Lung (tissue), 12 donors: ENCODE measurements around the gene UGT1A3. TPM values are rescaled to one million over a fixed set of nuclear protein-coding genes. Genes with fewer than 3 reads are reported as not detected.

Source experiments
- ATAC-seq: fragments of 200-7000 bp; cut with Tn5 transposase; one replicate; pipeline ENCODE4 v1.9.1; 2020; ENCODE audit warnings: moderate number of reproducible peaks; ENCODE audit not compliant: insufficient read depth, low FRiP score
- DNase-seq, 3 donors: peaks; one replicate each; pipeline ENCODE4 v3.0.0-alpha.2; 2013 to 2017
- H3K27ac ChIP-seq, 2 donors: one replicate each; pipeline ENCODE4 v1.5.1; 2013; ENCODE audit warnings: mild to moderate bottlenecking in 2 of 2, moderate library complexity in 2 of 2, control low read depth in 1 of 2, inconsistent platforms in 1 of 2, low read depth in 1 of 2, low read length in 1 of 2
- H3K27me3 ChIP-seq, 3 donors: one replicate each; pipeline ENCODE4 v1.5.1; 2013; ENCODE audit warnings: low read length in 2 of 3; ENCODE audit not compliant: control insufficient read depth in 3 of 3, insufficient read depth in 3 of 3
- H3K36me3 ChIP-seq, 4 donors: one replicate each; pipeline ENCODE4 v1.5.1; 2013; ENCODE audit warnings: low read length in 4 of 4, mild to moderate bottlenecking in 1 of 4, moderate library complexity in 1 of 4; ENCODE audit not compliant: control insufficient read depth in 4 of 4, insufficient read depth in 4 of 4
- H3K4me1 ChIP-seq, 5 donors: one replicate each; pipeline ENCODE4 v1.5.1; 2013; ENCODE audit warnings: low read length in 5 of 5, mild to moderate bottlenecking in 2 of 5, moderate library complexity in 1 of 5; ENCODE audit not compliant: control insufficient read depth in 5 of 5, insufficient read depth in 5 of 5
- H3K4me3 ChIP-seq: one replicate; pipeline ENCODE4 v1.5.1; 2013; ENCODE audit warnings: mild to moderate bottlenecking, control low read depth, moderate library complexity
- H3K9ac ChIP-seq, 2 donors: one replicate each; pipeline ENCODE4 v1.5.1; 2013; ENCODE audit warnings: low read length in 2 of 2, control low read depth in 1 of 2; ENCODE audit not compliant: insufficient read depth in 1 of 2
- H3K9me3 ChIP-seq, 4 donors: one replicate each; pipeline ENCODE4 v1.5.1; 2013; ENCODE audit warnings: low read length in 3 of 4, mild to moderate bottlenecking in 1 of 4, moderate library complexity in 1 of 4; ENCODE audit not compliant: control insufficient read depth in 4 of 4, insufficient read depth in 3 of 4
- WGBS, 2 donors: extraction: QIAGEN DNeasy Blood & Tissue Kit; methylation state at CpG; one replicate each; pipeline ENCODE4 v1.1.7; 2013; 5-methylcytosine and 5-hydroxymethylcytosine counted together
- polyA plus RNA-seq, 2 donors: library from polyadenylated mRNA; stranded (reverse); fragments of 200-250 nt; gene quantifications; one replicate each; pipeline ENCODE4 v1.2.1, GENCODE V29; 2013
- total RNA-seq, 2 donors: library from RNA; depleted of rRNA in 1 of 2; stranded (reverse); fragments of >200 nt in 1 of 2; gene quantifications; one replicate each; pipeline ENCODE4 v1.2.1, GENCODE V29; 2014 to 2021
- TF ChIP-seq, protein P1 (sequence below): IDR thresholded peaks from 2 replicates; pipeline ENCODE4 v1.5.1; 2012; ENCODE audit warnings: mild to moderate bottlenecking; ENCODE audit errors: control extremely low read depth, extremely low read depth
- donor health status: control.
- donor health status: control.
- donor health status: Bipolar disorder and iron deficiency.
- donor health status: healthy.
- donor health status: DM: yes; HTN: yes; CAD: no.

UGT1A3 gene
- total and polyA plus RNA-seq, 4 donors = not detected

DNA sequence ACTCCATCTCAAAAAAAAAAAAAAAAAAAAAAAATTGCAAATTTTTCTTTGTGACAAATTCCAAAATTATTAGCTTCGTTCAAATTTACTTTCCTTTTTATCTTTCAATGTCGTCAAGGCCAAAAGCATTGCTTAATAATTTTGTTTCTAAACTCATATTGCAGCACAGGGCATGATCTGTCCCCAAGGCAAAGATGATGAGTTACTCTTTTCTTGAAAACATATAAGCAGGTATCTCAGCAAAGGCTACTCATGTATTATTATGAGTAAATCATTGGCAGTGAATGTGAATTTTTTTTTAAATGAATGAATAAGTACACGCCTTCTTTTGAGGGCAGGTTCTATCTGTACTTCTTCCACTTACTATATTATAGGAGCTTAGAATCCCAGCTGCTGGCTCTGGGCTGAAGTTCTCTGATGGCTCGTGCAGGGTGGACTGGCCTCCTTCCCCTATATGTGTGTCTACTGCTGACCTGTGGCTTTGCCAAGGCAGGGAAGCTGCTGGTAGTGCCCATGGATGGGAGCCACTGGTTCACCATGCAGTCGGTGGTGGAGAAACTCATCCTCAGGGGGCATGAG, 47.2 kb upstream of the UGT1A3 start, which contains the start of gene UGT1A7:
TSS of gene UGT1A7 (plus strand) at position 381 of the 579 bp plus-strand sequence. CDS start at position 418, 37 bp downstream.
- Histone ChIP-seq H3K27me3 (no peaks in the 10 kb centered on the region), H3K4me3 (no peak within 1 kb of the TSS), H3K9me3 (no peaks in the 10 kb centered on the region), H3K4me1 (no peaks in the 10 kb centered on the region), H3K27ac (no peak within 1 kb of the TSS), H3K36me3 (no peaks in the 10 kb centered on the region), H3K9ac (no peak within 1 kb of the TSS)
- TF ChIP-seq, protein P1, sequence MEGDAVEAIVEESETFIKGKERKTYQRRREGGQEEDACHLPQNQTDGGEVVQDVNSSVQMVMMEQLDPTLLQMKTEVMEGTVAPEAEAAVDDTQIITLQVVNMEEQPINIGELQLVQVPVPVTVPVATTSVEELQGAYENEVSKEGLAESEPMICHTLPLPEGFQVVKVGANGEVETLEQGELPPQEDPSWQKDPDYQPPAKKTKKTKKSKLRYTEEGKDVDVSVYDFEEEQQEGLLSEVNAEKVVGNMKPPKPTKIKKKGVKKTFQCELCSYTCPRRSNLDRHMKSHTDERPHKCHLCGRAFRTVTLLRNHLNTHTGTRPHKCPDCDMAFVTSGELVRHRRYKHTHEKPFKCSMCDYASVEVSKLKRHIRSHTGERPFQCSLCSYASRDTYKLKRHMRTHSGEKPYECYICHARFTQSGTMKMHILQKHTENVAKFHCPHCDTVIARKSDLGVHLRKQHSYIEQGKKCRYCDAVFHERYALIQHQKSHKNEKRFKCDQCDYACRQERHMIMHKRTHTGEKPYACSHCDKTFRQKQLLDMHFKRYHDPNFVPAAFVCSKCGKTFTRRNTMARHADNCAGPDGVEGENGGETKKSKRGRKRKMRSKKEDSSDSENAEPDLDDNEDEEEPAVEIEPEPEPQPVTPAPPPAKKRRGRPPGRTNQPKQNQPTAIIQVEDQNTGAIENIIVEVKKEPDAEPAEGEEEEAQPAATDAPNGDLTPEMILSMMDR = no peak
- ATAC-seq (no peak), DNase-seq (no peak)
- whole genome bisulfite sequencing, 2 donors = 80 to 83% methylated on average over 5 of the region's 5 CpGs

DNA sequence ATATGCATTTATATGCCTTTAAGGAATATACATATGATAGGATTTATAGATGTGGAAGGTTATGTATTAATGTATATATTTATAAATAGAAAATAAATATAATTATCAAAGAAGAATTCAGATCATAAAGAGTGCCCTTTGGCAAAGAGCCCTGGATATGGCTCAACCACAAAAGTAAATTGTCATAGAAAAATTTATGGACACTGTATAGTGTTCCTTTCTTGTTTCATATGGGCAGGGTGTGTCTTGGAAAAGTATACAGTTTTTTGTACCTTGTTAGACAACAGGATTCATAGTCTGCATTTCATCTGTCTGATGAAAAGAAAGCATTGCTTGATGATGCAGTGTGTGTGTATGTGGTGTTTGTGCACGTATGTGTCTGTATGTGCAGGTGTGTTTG, 44.2 kb upstream of the UGT1A3 start:
- no peaks in the 10 kb centered on the region for H3K27me3 ChIP-seq
- H3K27ac ChIP-seq = no peak overlapping the region
- no peak overlapping the region for H3K4me3 ChIP-seq
- ATAC-seq (no peak), DNase-seq (no peak)
- no peak overlapping the region for H3K9ac ChIP-seq
- no peaks in the 10 kb centered on the region for H3K36me3 ChIP-seq
- H3K4me1 ChIP-seq = peaks cover 0 to 6% (median 0%) of the 10 kb centered on the region in 5 donors
- no peaks in the 10 kb centered on the region for H3K9me3 ChIP-seq
- WGBS, 2 donors = 86 to 96% methylated on average over 1 of the region's 1 CpG
- TF ChIP-seq, protein P1 = no peak

DNA sequence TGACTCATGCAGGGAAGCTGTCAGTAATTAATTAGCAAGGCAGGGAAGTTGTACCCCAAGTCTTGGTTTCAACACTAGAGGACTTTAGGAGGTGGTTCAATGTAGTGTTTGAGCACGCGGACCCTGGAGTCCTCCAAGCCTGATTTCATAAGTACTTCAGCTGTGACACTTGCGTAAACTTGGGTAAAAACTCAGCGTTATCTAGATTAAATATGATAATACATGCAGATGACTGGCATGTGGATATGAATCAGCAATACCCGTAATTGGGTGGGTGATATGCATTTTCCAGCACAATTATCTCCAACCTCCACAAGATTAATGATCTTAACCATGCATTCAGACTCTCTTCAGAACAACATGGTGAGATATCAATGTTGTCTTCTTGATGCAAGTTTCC, 41.9 kb upstream of the UGT1A3 start:
- no peak for DNase-seq
- Histone ChIP-seq H3K9ac (no peak overlapping the region), H3K36me3 (no peaks in the 10 kb centered on the region), H3K27me3 (no peaks in the 10 kb centered on the region), H3K27ac (no peak overlapping the region), H3K4me1 (peaks cover 0 to 11% (median 0%) of the 10 kb centered on the region in 5 donors), H3K9me3 (no peaks in the 10 kb centered on the region), H3K4me3 (no peak overlapping the region)
- 66 to 68% methylated on average over 5 of the region's 5 CpGs for WGBS, 2 donors
- ATAC-seq = no peak
- TF ChIP-seq, protein P1 = no peak

- 88 to 92% methylated on average over 5 of the region's 5 CpGs for WGBS, 2 donors
Measured at GRCh38 chr2:233688341-233688740, 40.5 kb upstream of the UGT1A3 start.

More at GRCh38 chr2:233688341-233688740, 40.5 kb upstream of the UGT1A3 start:
- TF ChIP-seq, protein P1 = no peak
- Histone ChIP-seq H3K9ac (no peak overlapping the region), H3K36me3 (no peaks in the 10 kb centered on the region), H3K27ac (no peak overlapping the region), H3K4me1 (peaks cover 0 to 11% (median 0%) of the 10 kb centered on the region in 5 donors), H3K4me3 (no peak overlapping the region), H3K9me3 (no peaks in the 10 kb centered on the region), H3K27me3 (no peaks in the 10 kb centered on the region)
- no peak for ATAC-seq
- DNase-seq = no peak
